ENCODE data around the gene GPR153. TPM values are rescaled to one million over a fixed set of nuclear protein-coding genes. Genes with fewer than 3 reads are reported as not detected.

GPR153 gene
- total RNA-seq, 2 donors from 2014 or later = 4.6 to 5.6 TPM

DNA sequence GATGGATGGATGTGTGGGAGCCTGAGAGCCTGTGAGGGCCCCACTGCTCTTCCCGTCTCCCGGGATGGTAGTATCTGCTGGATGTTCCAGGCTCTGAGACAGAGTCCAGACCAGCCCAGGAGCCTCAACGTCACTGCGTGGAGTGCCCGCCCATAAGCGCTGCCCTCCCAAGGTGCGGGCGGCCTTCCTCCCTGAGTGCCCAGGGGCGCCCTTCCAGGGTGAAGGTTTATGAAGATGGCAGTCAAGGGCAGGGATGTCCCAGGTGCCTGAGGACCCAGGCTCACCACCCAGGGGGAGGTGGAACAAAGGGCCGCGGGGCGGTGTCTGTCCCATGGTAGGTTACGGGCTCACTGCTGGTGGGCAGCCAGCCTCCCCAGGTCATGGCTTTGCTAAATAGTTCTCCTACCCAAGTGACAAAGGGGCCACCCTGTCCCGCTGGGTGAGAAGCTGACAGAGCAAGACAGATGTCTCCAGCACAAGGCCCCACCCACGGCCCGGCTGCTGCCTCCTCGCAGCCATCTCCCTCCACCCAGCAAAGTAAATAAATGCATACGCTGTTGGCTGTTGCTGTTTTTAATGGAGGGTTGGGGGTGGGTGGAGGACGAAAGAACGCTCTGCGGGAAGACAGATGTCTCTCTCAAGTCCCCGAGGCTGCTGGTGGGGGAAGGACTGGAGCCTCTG, 9.0 kb upstream of the GPR153 start:
- Mint-ChIP-seq H3K36me3 (no peaks in the 10 kb centered on the region), H3K9me3 (no peaks in the 10 kb centered on the region), H3K27ac (no peak overlapping the region), H3K27me3 (no peaks in the 10 kb centered on the region), H3K4me3 (no peak overlapping the region), H3K4me1 (ENCODE audit: low read depth in 2 of 2) (no peaks in the 10 kb centered on the region)
- ATAC-seq (no peak), DNase-seq (ENCODE audit: low spot score) (no peak)

DNA sequence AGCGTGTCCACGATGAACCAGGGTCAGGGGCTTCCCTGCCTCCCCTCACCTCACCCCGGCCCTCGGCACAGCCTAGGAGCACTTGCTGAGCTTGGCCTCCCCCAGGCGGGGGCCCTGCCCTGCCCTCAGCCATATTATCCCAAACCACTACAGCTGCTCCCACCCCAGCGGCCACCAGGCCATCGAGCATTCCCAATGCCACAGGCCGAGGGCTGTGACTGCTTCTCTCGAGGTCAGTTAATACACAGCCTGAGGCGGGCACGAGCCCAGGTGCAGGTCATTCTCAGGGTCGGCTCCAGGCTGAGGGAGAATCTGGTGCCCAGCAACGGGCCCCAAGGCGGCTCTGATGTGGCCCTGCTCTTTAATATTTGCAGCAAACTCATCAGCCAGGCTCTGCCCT, 8.4 kb upstream of the GPR153 start:
- no peaks in the 10 kb centered on the region for H3K4me1 Mint-ChIP-seq (ENCODE audit: low read depth in 2 of 2)

DNA sequence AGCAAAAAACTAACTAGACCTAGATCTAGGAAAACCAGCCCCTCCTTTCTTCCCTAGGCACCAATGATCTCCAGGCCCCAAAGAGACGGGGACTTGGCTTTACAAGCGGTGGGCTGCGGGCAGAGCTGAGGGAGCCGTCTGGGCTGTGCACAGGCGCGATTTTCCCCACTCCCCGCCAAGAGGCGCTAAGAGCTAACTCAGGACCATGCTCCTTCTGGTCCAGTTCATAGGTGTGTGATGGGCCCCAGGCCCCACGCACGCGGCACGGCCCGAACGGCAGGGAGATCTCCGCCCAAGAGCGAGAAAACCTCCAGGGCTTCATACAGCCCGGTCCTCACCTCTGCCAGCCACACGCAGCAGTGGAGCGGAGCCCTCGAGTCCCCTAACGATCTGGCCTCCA, 7.5 kb upstream of the GPR153 start:
- Mint-ChIP-seq H3K27ac (no peak overlapping the region), H3K27me3 (no peaks in the 10 kb centered on the region), H3K4me1 (ENCODE audit: low read depth in 2 of 2) (no peaks in the 10 kb centered on the region), H3K9me3 (no peaks in the 10 kb centered on the region), H3K36me3 (no peaks in the 10 kb centered on the region), H3K4me3 (no peak overlapping the region)
- DNase-seq (ENCODE audit: low spot score) (no peak), ATAC-seq (no peak)

More for the DNA sequence above, 8.4 kb upstream of the GPR153 start:
- no peak for ATAC-seq
- Mint-ChIP-seq H3K27ac (no peak overlapping the region), H3K27me3 (no peaks in the 10 kb centered on the region), H3K36me3 (no peaks in the 10 kb centered on the region), H3K4me3 (no peak overlapping the region), H3K9me3 (no peaks in the 10 kb centered on the region)
- no peak for DNase-seq (ENCODE audit: low spot score)

DNA sequence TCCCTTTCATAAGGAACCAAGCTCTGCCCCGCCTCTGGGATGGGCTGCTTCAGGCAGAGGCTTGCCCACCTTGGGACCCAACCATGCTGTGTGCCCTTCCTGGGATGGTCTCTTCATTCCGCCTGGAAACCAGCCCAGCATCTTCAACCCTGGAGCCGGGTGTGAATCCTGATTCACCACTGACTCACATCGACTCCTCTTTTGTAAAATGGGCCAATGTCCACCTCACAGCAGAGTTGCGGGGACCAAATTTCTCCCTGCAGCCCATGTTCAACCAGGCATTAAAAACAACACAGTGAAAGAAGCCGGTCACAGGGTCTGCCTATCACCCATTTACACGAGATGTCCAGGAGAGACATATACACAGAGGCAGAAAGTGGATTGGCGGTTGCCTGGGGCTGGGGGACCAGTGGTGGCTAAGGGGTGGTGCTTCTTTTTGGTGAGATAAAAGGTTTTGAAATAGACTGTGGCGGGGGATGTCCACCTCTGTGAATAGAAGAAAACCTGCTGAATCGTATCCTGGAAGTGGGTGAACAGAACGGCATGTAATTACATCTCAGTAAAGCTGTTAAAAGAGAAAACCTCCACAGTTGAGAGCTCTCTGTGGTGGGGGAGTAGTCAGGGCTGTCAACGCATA, 6.9 kb upstream of the GPR153 start:
- Mint-ChIP-seq H3K4me3 (no peak overlapping the region), H3K9me3 (no peaks in the 10 kb centered on the region), H3K27ac (no peak overlapping the region), H3K4me1 (ENCODE audit: low read depth in 2 of 2) (no peaks in the 10 kb centered on the region), H3K36me3 (no peaks in the 10 kb centered on the region), H3K27me3 (no peaks in the 10 kb centered on the region)
- DNase-seq (ENCODE audit: low spot score) = no peak
- ATAC-seq = no peak

DNA sequence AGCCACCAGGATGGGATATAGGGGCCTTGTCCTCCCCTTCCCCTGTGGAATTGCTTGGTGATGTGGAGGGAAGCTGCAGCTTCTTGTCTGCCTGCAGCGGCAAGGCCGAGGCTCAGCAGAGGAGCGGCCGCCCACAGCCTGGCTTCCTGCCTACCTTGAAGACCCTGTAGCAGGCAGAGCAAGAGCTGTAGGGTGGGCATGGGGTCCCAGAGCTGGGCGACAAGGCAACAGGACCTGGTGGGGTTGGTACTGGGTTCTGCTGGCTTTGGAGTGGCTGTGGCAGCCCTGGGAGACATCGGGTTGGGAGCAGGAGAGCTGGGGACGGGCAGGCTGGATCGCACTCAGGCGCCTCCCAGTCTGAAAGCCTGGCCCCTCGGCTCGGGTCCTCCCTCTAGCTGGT, 5.7 kb upstream of the GPR153 start:
- no peak for ATAC-seq
- Mint-ChIP-seq H3K9me3 (no peaks in the 10 kb centered on the region), H3K36me3 (no peaks in the 10 kb centered on the region), H3K27ac (no peak overlapping the region), H3K4me1 (ENCODE audit: low read depth in 2 of 2) (peaks cover 0 to 3% of the 10 kb centered on the region in 2 donors), H3K27me3 (no peaks in the 10 kb centered on the region), H3K4me3 (no peak overlapping the region)
- no peak for DNase-seq (ENCODE audit: low spot score)

DNA sequence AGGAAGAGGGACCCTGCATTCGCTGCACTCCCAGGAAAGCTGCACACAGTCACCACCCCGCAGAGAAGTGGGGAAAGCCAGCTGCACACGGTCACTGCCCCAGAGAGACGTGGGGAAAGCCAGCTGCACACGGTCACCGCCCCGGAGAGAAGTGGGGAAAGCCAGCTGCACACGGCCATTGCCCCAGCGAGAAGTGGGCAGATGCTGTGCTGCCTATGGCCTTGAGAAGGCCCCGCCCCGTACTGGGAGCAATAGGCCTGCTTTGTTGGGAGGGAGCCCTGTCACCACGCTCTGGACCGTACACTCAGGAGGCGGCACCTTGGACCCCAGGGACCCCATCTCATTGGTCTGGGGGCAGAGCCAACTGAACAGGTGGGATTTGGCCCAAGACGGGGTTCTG, 4.3 kb upstream of the GPR153 start:
- Mint-ChIP-seq H3K9me3 (no peaks in the 10 kb centered on the region), H3K4me1 (ENCODE audit: low read depth in 2 of 2) (peaks cover 0 to 3% of the 10 kb centered on the region in 2 donors), H3K4me3 (no peak overlapping the region), H3K27ac (no peak overlapping the region), H3K27me3 (no peaks in the 10 kb centered on the region), H3K36me3 (no peaks in the 10 kb centered on the region)
- no peak for ATAC-seq
- DNase-seq (ENCODE audit: low spot score) = no peak

DNA sequence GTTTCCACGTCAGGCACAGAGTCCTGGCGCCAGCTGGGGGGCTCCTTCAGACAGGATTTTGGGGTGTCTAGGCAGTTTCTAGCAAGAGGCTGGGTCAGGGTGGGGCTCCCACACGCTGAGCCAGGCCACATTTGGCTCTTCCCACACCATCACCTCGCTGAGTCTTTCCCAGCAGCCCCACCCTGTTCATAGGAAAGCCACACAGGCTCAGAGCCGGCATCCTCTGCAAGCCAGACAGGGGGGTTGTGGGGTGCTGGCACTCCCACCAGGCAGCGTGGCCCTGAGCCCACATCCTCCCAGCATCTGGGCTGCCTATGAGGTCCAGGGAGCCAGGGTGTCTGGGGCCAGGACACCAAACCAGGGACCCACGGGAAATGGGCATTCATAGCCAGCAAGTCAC, 2.8 kb upstream of the GPR153 start:
- H3K27ac Mint-ChIP-seq = no peak overlapping the region
- peaks cover 0 to 3% of the 10 kb centered on the region in 2 donors for H3K4me1 Mint-ChIP-seq (ENCODE audit: low read depth in 2 of 2)
- no peaks in the 10 kb centered on the region for H3K36me3 Mint-ChIP-seq
- no peaks in the 10 kb centered on the region for H3K27me3 Mint-ChIP-seq
- H3K4me3 Mint-ChIP-seq = no peak overlapping the region
- no peak for DNase-seq (ENCODE audit: low spot score)
- H3K9me3 Mint-ChIP-seq = no peaks in the 10 kb centered on the region
- ATAC-seq = no peak

DNA sequence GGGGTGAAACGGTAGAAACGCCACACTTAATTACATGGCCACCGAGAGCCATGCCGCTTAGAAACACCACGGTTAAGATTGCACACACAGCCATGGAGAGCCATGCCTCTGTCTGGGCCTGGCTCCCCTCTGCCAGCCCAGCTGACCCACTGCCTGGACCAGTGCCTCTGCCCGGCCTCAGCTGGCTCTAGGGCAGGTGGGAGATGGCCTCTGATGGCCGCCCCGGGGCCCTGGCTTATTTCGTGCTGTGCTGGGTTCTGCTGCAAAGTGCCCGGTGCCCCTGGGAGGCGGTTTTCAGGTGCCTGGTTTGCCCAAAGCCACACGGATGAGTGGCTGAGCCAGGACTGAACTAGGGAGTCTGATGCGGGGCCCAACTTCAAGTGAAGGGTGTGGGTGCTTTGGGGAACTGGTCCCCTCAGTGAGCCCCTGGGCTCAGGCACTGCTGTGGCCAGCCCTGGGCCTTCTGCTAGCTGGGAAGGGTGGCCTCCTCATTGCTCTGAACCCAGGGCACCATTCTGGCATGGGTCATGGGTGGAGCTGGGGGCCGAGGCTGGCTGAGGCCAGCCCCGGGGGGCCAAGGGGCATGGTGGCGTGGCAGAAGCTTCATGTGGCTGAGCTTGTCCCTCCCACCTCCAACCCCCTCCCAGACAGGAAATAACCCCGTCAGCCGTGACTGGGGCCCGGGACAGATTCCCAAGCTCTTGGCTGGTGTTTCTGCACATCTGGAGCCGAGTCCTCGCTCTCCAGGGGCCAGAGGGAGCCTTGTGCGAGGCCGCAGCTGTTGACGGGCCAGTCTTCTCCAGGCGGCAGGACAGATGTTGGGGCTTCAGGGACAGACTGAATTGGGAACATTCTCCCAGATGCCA, 1.9 kb upstream of the GPR153 start:
- Mint-ChIP-seq H3K27ac (no peak overlapping the region), H3K4me3 (no peak overlapping the region), H3K4me1 (ENCODE audit: low read depth in 2 of 2) (peaks cover 0 to 3% of the 10 kb centered on the region in 2 donors), H3K9me3 (no peaks in the 10 kb centered on the region), H3K27me3 (no peaks in the 10 kb centered on the region), H3K36me3 (no peaks in the 10 kb centered on the region)
- no peak for DNase-seq (ENCODE audit: low spot score)
- no peak for ATAC-seq

DNA sequence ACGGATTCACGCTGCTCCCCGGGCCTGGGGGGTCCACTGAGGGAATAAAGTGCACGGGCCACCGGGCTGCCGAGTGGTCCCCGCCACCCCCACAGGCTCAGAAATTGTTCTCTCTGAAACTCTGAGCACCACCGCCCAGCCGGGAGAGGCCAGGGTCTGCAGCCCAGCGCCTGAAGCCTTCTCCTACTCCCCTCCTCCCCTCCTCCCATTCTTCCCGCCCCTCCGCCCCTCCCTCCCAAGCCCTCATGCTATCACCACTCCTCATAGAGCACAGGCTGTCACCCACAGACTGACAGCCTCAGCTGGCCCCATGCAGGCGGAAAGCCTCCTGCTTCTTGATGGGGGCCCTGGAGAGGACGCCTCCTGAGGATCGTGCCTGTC, 707 bp upstream of the GPR153 start:
- Mint-ChIP-seq H3K36me3 (no peaks in the 10 kb centered on the region), H3K4me3 (peak overlapping the region; percentile 20), H3K27ac (no peak overlapping the region), H3K4me1 (ENCODE audit: low read depth in 2 of 2) (peaks cover 0 to 3% of the 10 kb centered on the region in 2 donors), H3K9me3 (no peaks in the 10 kb centered on the region), H3K27me3 (no peaks in the 10 kb centered on the region)
- ATAC-seq = no peak
- no peak for DNase-seq (ENCODE audit: low spot score)

DNA sequence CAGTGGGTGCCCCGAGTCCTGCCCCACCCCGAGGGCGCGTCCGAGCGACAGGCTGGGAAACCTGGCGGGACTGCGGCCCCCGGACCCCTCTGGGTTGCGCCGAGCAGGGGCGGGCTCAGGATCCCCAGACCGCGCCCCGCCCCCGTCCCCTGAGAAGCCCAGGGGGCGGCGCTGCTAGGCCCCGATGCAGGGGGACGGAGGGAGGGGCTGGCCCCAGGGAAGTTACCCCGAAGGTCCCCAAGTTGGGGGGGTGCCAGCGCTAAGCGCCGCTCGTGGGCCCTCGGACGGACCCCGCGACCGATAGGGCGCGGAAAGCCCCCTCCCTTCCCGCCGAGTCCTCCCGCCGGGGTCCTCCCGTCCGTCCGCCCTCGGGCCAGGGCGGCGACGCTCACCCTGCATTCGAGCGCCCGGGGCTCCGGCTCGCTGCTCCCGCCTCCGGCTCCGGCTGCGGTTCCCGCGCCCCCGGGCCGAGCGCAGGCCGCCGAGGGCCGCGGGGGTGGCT, 414 bp downstream of the GPR153 start:
- no peak overlapping the region for H3K27ac Mint-ChIP-seq
- peak; percentile 70 for DNase-seq (ENCODE audit: low spot score)
- H3K4me3 Mint-ChIP-seq = no peak overlapping the region
- ATAC-seq = peak; percentile 60 to 68
- H3K27me3 Mint-ChIP-seq = no peaks in the 10 kb centered on the region
- H3K36me3 Mint-ChIP-seq = no peaks in the 10 kb centered on the region
- no peaks in the 10 kb centered on the region for H3K9me3 Mint-ChIP-seq
- peaks cover 0 to 3% of the 10 kb centered on the region in 2 donors for H3K4me1 Mint-ChIP-seq (ENCODE audit: low read depth in 2 of 2)

DNA sequence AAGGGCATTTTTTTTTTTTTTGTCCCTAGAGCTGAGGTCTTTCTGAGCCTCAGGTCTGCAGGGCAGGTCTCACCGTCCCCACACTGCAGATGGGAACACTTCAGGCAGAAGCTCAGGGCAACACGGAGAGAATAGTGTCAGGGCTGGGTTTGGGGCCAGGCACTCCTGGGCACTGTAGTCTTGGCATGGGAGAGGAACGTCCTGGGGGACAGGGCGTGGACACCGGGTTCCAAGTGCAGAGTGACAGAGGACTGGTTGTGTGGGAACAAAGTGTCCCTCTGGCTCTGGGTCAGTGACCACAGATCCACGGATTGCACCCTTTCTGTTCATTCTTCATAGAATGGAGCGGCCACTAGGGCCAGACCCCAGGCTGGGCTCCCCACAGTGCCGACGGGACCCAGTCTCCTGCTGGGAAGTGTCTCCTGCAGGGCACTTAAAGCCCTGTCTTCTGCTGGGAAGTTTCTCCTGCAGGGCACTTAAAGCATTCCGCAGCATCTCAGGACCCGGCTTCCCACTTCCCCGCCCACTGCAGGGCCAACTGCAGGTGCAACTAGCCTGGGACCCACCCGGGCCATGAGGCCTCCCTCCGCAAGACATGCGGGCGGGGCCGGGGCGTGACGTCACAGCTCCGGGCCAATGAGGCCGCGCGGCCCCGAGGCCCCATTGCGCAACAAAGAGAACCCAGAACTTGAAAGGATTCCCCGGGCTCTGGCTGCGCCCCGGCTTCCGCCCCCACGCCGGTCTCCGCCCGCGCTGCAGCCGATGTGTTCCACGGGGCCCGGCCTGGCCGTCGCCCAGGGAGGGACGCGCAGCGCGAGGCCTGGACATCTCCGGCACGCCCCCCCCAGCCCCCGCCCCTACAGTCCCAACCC, 1.2 kb downstream of the GPR153 start:
- H3K27ac Mint-ChIP-seq = no peak overlapping the region
- peak overlapping the region; percentile 34 for H3K4me3 Mint-ChIP-seq

DNA sequence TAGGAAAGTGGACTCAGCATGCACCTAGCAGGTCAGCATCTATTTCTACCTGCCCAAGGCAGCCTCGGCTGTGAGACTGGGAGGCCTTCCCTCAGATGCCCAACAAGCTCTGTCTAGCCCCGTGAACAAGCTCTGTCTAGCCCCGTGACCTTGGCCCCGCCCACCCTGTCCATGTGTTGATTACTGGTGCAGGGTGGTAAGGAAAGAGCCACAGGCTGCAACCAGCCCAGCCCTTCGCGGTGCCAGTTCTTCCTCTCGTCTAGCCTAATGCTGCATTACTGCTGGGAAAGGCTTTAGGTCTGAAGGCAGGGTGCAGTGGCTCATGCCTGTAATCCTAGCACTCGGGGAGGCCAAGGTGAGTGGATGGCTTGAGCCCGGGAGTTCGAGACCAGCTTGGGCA, 2.2 kb downstream of the GPR153 start:
- ATAC-seq = no peak
- Mint-ChIP-seq H3K9me3 (no peaks in the 10 kb centered on the region), H3K4me1 (ENCODE audit: low read depth in 2 of 2) (peaks cover 0 to 3% of the 10 kb centered on the region in 2 donors), H3K36me3 (no peaks in the 10 kb centered on the region), H3K27ac (no peak overlapping the region), H3K27me3 (no peaks in the 10 kb centered on the region), H3K4me3 (peak overlapping the region; percentile 12)
- no peak for DNase-seq (ENCODE audit: low spot score)

More for the DNA sequence above, 1.2 kb downstream of the GPR153 start:
- peaks cover 0 to 3% of the 10 kb centered on the region in 2 donors for H3K4me1 Mint-ChIP-seq (ENCODE audit: low read depth in 2 of 2)
- H3K9me3 Mint-ChIP-seq = no peaks in the 10 kb centered on the region
- peak; percentile 73 to 84 for ATAC-seq
- H3K27me3 Mint-ChIP-seq = no peaks in the 10 kb centered on the region
- peak; percentile 94 for DNase-seq (ENCODE audit: low spot score)
- no peaks in the 10 kb centered on the region for H3K36me3 Mint-ChIP-seq

DNA sequence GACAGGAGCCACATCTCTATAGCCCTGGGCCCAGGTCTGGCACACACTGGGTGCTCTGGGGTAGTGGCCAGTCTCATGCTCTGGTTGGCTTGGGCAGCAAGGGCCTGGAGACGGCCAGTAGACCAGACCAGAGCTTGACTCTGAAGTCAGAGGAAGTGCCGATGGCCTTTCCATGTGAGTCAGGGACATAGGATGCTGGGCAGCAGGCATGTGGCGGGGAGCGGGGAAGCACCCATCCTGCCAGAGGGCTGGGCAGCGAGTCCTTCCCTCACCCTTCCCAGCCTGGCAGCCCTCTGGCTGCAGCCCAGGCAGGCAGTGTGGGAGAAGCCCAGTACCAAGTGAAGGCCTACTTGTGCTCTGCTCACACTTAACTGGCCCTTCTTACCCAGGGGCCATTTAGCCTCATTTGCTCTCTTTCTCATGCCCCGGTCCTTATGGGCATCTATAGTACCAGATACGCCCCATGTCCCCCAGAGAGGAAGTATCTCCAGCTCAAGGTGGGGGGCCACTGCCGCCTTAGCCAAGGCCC, 3.3 kb downstream of the GPR153 start:
- ATAC-seq = no peak
- Mint-ChIP-seq H3K27me3 (no peaks in the 10 kb centered on the region), H3K36me3 (no peaks in the 10 kb centered on the region), H3K4me3 (no peak overlapping the region), H3K4me1 (ENCODE audit: low read depth in 2 of 2) (peaks cover 0 to 3% of the 10 kb centered on the region in 2 donors), H3K9me3 (no peaks in the 10 kb centered on the region), H3K27ac (no peak overlapping the region)
- DNase-seq (ENCODE audit: low spot score) = no peak
